ENCODE data around the gene TRAF1.
A peak's percentile ranks its signal among the peaks of the same experiment; 100 is the strongest.

Gene TRAF1

DNA sequence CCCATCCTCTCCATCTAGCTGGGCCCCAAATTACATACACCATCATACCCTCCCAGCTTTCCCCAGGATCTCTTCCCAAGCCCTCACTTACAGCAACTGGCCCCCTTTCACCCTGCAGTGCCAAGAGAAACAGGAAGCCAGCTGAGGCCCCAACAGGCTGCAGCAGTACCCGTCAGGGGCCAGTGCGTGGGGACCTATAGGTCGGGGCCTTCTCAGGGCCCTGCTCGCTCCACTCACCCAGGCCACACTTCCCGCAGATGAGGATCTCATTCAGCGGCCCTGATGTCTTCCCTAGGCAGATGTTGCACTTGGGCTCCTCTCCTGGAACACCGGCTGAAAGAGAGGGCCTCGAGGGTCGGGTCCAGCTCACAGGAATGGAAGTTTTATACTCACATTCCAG, 56.4 kb downstream of the TRAF1 start:
- no peak for DNase-seq (ENCODE audit: low read depth in 2 of 2)

- DNase-seq (ENCODE audit: low read depth in 2 of 2), result no peak
These were observed 56.9 kb downstream of the TRAF1 start for GRCh38 chr9:120869726-120870125.

GRCh38 chr9:120869360-120869687, 57.3 kb downstream of the TRAF1 start:
- DNase-seq (ENCODE audit: low read depth in 2 of 2), result no peak

DNA sequence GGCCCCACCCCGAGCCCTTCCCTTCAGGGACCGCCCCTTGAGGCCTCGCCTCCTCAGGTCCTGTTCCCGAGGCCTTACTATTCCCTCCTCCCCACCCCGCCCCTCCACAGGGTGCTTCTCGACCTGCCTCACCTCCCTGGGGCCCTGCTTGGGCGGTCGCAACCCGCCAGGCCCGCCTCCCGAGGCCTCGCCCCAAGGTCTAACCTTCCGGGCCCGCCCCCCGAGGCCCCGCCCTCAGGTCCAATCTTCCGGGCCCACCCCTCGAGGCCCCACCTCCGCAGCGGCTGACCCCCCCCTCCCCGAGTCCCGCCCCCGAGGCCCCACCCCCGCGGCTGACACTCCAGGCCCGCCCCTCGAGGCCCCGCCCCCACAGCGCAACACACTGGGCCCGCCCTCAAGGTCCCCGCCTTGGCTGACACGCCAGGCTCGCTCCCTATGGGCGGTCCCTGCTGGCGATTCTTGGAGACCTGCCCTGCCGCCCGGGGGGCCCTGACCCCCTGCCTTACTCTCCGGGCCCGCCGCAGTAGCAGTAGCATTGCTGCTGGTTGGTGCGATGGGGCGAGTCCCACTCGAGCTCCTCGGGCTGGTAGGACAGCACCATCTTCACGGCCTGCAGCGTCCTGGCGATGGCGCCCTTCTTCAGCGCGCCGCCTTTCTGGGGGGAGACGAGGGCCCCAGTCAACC, 57.8 kb downstream of the TRAF1 start:
- DNase-seq (ENCODE audit: low read depth in 2 of 2), result peak; percentile 94 to 98

DNA sequence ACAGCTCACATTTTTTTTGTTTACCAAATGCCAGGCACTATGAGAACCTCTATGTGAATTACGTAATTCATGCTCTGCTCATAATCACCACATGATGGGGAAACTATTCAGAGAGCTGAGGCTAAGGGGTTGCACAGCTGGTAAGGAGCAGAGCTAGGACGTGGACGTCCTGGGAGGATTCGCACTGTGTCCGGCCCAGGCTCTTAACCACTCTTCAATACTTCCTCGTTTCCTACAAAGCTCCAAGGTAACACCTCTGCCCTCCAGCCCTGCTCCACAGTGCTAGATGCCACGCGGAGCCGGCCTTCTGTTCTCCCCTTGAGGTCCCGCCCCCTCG, 58.3 kb downstream of the TRAF1 start:
- no peak for DNase-seq (ENCODE audit: low read depth in 2 of 2)

DNA sequence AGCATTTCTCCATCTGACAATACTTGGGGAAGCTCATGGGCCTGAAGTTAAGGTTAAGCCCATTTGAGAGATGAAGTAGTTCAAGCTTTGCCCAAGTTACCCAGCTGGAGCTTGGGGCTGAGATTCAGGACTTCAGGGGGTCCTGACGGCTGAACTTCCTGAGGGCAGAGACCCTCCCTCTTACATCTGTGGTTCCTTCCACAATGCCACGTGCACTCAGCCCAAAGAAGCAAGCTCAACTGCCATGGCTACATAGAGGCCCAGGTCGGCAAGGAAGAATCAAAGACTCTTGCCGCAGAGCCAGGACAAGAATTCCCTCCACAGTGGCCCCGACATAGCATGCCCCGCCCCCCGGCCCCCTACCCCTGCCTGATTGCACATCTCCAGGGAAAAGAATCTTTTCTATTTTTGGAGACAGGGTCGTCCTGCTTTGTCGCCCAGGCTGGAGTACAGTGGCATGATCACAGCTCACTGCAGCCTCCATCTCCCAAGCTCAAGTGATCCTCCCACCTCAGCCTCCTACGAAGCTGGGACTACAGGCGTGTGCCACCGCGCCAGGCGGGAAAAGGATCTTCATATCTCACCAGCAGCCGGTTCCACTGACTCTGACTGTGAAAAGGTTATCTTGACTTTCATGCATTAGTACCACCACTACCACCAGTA, 58.8 kb downstream of the TRAF1 start:
- no peak for DNase-seq (ENCODE audit: low read depth in 2 of 2)

DNA sequence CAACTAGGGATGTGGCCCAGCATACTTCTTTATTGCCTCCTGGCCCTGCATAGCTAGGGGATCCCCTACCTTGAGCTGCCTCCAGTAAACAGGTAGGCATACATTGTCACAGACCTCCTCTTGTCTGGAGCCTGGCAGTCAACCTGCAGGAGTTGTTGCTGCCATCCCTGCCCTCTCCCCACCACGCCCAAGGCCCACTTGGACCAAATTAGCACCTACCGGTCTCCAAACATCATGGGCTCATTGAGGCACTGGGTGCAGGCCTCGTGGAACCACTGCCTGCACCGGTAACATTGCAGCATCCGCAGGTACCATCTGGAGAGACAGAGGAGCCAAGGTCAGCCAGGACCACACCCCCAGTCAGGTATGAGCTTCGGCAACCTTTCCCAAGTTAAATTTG, 59.9 kb downstream of the TRAF1 start:
- DNase-seq (ENCODE audit: low read depth in 2 of 2), result no peak

GRCh38 chr9:120865809-120866208, 60.8 kb downstream of the TRAF1 start:
- DNase-seq (ENCODE audit: low read depth in 2 of 2), result no peak

DNA sequence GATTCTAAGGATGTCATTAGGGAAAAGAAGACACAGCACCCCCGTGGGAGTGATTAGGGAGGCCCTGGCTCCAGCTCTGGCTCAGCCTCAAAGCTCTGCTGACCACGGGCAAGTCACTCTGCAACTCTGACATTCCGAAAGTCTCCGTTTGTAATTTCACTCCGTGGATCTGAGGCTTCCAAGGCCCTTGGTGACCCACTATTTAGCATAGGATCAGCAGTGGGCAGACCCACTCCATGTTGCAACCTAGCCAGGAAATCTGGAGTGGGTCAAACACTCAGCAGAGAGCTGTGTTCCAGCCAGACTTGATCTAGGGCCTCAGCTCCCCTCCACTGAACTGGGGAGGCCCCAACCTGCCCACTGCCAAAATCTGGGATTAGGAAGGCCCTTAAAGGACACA, 61.4 kb downstream of the TRAF1 start:
- no peak for DNase-seq (ENCODE audit: low read depth in 2 of 2)

DNA sequence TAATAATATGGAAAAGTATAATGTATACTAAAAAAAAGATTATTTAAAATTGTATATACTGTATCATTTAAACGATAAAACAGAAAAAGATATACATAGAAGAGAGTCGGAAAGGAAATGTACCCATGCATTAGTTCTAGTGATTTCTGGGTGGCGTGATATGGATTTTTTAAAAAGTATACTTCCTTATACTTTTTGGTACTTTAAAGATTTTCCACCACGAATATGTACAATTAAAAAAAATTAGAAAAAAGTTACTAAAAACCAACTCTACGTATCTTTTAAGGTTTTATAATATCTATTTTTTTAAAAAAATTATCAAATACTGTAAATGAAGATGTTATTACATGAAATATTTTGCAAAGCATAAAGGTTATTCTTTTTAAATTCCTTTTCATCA, 61.9 kb downstream of the TRAF1 start:
- no peak for DNase-seq (ENCODE audit: low read depth in 2 of 2)

- DNase-seq (ENCODE audit: low read depth in 2 of 2), result no peak
These were observed 62.8 kb downstream of the TRAF1 start for GRCh38 chr9:120863833-120864232.

- DNase-seq (ENCODE audit: low read depth in 2 of 2), result no peak
These were observed 64.1 kb downstream of the TRAF1 start for GRCh38 chr9:120862452-120862851.

- no peak for DNase-seq (ENCODE audit: low read depth in 2 of 2)
These were observed 64.7 kb downstream of the TRAF1 start for GRCh38 chr9:120861935-120862334.

GRCh38 chr9:120860083-120860482, 66.5 kb downstream of the TRAF1 start:
- no peak for DNase-seq (ENCODE audit: low read depth in 2 of 2)

GRCh38 chr9:120859361-120859760, 67.2 kb downstream of the TRAF1 start:
- DNase-seq (ENCODE audit: low read depth in 2 of 2), result no peak

GRCh38 chr9:120857902-120858301, 68.7 kb downstream of the TRAF1 start:
- no peak for DNase-seq (ENCODE audit: low read depth in 2 of 2)

DNA sequence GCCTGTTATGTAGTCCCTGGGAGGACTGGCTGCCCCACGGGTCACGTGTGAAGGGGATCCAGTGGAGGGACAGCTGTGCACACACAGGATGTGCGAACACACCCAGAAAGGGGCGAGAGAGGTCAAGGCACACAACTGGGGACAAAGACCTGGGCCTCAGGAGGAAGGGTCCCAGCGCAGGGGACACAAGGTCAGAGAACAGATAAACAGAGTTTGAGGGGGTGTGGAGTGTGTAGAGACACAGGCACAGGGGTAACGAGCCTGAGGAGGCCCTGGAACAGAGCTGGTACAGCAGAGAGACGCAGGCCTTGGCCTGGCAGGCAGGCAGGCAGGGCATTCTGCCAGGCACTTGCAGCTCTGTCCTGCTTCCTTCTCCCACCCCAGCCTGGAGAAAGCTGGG, 69.1 kb downstream of the TRAF1 start:
- DNase-seq (ENCODE audit: low read depth in 2 of 2), result no peak

DNA sequence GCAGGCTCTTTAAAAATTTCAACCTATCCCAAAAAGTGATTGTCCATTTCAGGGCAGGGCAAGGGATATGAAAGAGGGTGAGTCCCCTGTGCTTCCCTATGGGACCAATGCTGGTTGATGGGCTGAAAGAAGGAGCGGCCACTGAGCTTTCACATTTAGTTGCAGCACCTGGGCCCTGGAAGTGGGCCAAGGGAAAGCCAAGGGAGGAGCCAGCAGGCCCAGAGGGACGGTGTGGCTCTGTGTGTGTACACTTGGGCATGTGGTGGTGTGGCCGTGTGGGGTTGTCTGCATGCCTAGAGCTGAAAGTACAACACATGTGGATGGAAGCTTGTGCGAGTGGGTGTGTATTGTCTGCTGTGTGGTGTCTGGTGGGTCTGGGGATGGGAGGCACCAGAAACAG, 69.9 kb downstream of the TRAF1 start:
- DNase-seq (ENCODE audit: low read depth in 2 of 2), result no peak

DNA sequence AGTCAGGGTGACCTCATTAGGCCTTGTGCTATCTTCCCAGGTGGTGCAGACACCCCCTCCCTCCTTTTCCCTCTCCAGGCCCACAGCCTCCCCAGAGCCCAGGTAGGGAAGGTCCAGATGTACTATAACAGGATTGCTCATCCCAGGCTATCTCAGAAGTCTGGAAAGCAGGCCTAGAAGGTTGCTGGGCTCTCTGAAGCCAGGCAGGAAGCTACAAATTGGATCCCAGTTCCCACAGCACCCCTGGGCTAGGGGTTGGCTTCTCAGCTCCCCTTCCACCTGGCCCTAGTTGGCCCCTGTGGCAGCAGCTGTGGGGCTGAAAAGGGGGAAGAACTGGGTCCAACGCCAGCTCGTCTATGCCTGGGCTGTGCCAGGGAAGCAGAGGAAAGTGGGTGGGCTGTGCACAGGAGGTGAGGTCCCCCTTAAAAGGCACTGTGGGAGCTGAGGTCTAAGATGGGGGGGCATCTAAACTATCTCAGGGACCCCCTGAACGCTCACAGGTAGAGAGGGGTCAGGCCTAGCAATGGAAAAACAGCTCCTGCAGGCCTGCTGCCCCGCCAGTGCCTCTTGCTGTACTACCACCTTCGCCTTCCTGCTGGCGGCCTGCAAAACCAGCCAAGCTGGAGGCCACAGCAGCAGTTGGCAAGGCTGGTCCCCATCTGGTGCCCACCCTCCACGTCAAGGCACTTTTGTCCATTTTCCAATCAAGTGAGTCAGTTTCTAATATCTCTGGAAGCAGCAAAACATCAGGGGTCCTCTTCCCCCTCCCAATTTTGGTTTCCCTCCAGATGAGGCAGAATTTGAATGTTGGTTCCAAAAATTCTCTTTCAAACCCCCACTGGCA, 70.5 kb downstream of the TRAF1 start:
- DNase-seq (ENCODE audit: low read depth in 2 of 2), result no peak

DNA sequence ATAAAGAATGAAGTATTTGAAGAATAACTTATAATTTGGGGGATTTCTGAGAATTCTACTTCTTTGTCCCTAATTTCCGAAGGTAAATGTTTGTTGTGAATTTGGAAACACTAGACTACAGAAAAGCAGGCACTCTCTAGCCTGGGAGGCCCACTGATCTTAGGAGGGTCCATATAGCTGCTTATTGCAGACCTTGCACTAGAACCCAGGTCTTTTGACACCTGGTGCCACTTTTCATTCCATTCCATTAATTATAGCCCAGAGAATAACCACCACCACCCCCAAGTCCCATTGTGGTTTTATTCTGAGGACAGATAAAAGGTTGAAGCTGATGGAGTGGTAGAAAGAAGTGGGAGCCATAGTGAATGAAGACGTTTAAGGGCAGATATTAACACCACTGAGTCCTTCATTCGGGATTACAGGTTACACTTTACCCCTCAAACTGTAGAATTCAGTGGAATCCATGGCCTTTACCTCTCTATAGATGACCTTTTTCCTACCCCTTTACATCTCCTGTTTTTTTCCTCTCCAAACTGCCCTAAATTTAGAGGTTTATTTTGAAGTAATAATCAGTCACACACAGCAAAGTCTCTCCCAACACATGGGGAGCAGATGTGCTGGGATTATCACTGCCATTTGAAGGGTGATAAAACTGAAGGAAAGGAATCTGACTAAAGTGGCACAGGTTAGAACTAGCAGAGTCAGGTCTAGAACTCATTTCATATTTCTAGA, 71.8 kb downstream of the TRAF1 start:
- no peak for DNase-seq (ENCODE audit: low read depth in 2 of 2)

DNA sequence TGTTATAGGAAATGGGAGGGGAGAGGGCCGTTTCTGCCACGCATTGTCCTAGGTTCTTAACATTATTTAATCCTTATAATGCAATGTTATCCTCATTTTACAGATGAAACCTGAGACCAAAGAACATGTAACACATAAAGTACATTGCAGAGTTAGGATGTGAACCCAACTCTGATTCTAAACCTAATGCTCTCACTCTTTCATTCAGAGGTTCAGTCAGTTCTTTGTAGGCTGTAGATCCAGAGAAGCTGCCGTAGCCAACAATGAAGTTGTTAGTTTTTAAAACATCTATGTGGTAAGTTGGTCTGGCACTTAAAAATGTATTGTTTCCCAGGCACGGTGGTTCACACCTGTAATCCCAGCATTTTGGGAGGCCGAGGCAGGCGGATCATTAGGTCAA, 73.4 kb downstream of the TRAF1 start:
- no peak for DNase-seq (ENCODE audit: low read depth in 2 of 2)

Data from stimulated activated CD8-positive, alpha-beta memory T cell treated with anti-CD3 and anti-CD28 coated beads, Interleukin-2, amount 100 ng/mL, for 1 hour (primary cell).